ENCODE results near the gene PFKP. TPM values are rescaled to one million over a fixed set of nuclear protein-coding genes. Genes with fewer than 3 reads are reported as not detected.
A peak's percentile ranks its signal among the peaks of the same experiment; 100 is the strongest.

Gene PFKP
- polyA plus RNA-seq, 2 of the 4 experiments (the other 2 are of a cell fraction) = 164 to 279 TPM

GRCh38 chr10:3042589-3042988, 24.8 kb upstream of the PFKP start:
- WGBS (ENCODE audit: missing lambda C conversion rate) = 76% methylated on average over 10 of the region's 10 CpGs
- Histone ChIP-seq H3K4me2 (no peak overlapping the region), H3K4me3 (no peak overlapping the region), H3K27ac (no peak overlapping the region), H3K4me1 (peaks cover 35% of the 10 kb centered on the region), H3K9me3 (no peaks in the 10 kb centered on the region; the same call in 2 of the 3 replicates)
- FAIRE-seq (no peak), ATAC-seq (no peak), DNase-seq (ENCODE audit: low read depth in 1 of 2, low spot score in 1 of 2) (no peak)
- TF ChIP-seq FOXS1 (CRISPR knock-in tag; IDR thresholded peaks at IDR 0.05) (no peak), NPAS2 (CRISPR knock-in tag; IDR thresholded peaks at IDR 0.05; ENCODE audit: borderline replicate concordance) (no peak), RFX5 (IDR thresholded peaks at IDR 0.05) (no peak), HOXA7 (CRISPR knock-in tag; IDR thresholded peaks at IDR 0.05) (no peak)
- ChIA-PET POLR2A (no interaction called here), CTCF (interaction anchor here (1.0 to 6.7 kb wide), 30 partner anchors 8 to 1991 kb away, joined by 3 to 212 read pairs (median 10); no protein-coding TSS in a partner anchor)

GRCh38 chr10:3043512-3044368, 23.6 kb upstream of the PFKP start:
- CTCF ChIA-PET = interaction anchor here (0.6 to 6.7 kb wide), 68 partner anchors 9 to 1992 kb away, joined by 3 to 212 read pairs (median 5); no protein-coding TSS in a partner anchor
- TF ChIP-seq CTCF (IDR thresholded peaks at IDR 0.05) (peak; percentile 91), MAFK (IDR thresholded peaks at IDR 0.05; ENCODE audit: partially characterized antibody) (peak; percentile 57), ZNF302 (CRISPR knock-in tag; IDR thresholded peaks at IDR 0.05) (0 out of 2 replicates have a peak, but pooled peaks have one; percentile 34), ESRRA (IDR thresholded peaks at IDR 0.05; ENCODE audit: borderline replicate concordance, low read length) (no peak), POLR2A (IDR thresholded peaks at IDR 0.05; ENCODE audit: low read length) (no peak), MAX (IDR thresholded peaks at IDR 0.05) (peak; percentile 37; the same call in 1 of the 2 replicates), ZFP36 (IDR thresholded peaks at IDR 0.05; ENCODE audit: borderline replicate concordance, partially characterized antibody) (no peak), SMC3 (IDR thresholded peaks at IDR 0.05) (peak; percentile 87), RAD21 (conservative IDR thresholded peaks at IDR 0.05 in 1 of 2, IDR thresholded peaks at IDR 0.05 in 1 of 2) (peak; percentile 96 to 99), NR3C1 (IDR thresholded peaks at IDR 0.05) (no peak), E2F6 (IDR thresholded peaks at IDR 0.05; ENCODE audit: borderline replicate concordance, low read depth) (no peak), POLR2AphosphoS2 (conservative IDR thresholded peaks at IDR 0.05; ENCODE audit: low read length) (no peak), FOSL2 (IDR thresholded peaks at IDR 0.05) (no peak), FOSL2 (CRISPR knock-in tag; IDR thresholded peaks at IDR 0.05) (no peak), ZC3H11A (IDR thresholded peaks at IDR 0.05) (no peak), RARB (CRISPR knock-in tag; IDR thresholded peaks at IDR 0.05) (no peak), TFCP2L1 (CRISPR knock-in tag; IDR thresholded peaks at IDR 0.05) (no peak), TP53 (CRISPR knock-in tag; IDR thresholded peaks at IDR 0.05) (no peak)
- Histone ChIP-seq H3K4me1 (peaks cover 43% of the 10 kb centered on the region), H3K4me3 (no peak overlapping the region), H3K9me3 (no peaks in the 10 kb centered on the region; the same call in 2 of the 3 replicates), H3K27ac (peak overlapping the region; percentile 70 to 89), H3K4me2 (peak overlapping the region; percentile 62)
- POLR2A ChIA-PET = interaction anchor here (0.6 kb wide), 1 partner anchor 767 kb away, joined by 7 read pairs; no protein-coding TSS in a partner anchor
- 16% methylated on average over 16 of the region's 16 CpGs for WGBS (ENCODE audit: missing lambda C conversion rate)
- peak; percentile 82 to 89 for DNase-seq (ENCODE audit: low read depth in 1 of 2, low spot score in 1 of 2)
- ATAC-seq = peak; percentile 78 to 87
- no peak for FAIRE-seq

Data from A549 (cell line).